GM21786 (cell line): ENCODE measurements around the gene POU6F2.
"Not testable (repeated sequence)": the region's sequence is repeated elsewhere in the genome, so short reads cannot be mapped to it uniquely, and the experiment has no call there.

Source experiments
- ATAC-seq: cut with Tn5 transposase; IDR thresholded peaks from one replicate; pipeline ENCODE4 v1.9.1; 2021; ENCODE audit not compliant: unreplicated experiment

The POU6F2 gene, protein sequence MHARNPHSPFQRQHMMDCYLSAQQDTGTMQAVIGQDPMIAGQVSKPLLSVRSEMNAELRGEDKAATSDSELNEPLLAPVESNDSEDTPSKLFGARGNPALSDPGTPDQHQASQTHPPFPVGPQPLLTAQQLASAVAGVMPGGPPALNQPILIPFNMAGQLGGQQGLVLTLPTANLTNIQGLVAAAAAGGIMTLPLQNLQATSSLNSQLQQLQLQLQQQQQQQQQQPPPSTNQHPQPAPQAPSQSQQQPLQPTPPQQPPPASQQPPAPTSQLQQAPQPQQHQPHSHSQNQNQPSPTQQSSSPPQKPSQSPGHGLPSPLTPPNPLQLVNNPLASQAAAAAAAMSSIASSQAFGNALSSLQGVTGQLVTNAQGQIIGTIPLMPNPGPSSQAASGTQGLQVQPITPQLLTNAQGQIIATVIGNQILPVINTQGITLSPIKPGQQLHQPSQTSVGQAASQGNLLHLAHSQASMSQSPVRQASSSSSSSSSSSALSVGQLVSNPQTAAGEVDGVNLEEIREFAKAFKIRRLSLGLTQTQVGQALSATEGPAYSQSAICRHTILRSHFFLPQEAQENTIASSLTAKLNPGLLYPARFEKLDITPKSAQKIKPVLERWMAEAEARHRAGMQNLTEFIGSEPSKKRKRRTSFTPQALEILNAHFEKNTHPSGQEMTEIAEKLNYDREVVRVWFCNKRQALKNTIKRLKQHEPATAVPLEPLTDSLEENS

DNA sequence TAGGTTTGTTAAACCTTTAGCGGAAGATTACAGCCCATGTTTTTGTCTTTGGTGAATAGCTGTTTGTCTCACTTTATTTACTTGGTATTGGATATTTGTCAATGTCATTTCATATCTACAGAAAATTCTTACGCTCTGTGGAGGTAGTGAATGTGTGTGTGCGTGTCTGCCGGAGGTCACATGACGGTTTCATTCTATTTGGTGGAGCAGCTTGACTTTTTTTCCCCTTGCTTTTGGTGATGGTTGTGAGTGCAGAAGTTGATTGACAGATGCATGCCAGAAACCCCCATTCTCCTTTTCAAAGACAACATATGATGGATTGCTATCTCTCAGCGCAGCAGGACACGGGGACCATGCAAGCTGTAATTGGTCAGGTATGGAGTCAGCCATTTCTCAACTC lies at the start of gene POU6F2:
TSS of gene POU6F2 (plus strand) at position 225 of the 400 bp plus-strand sequence. CDS start at position 270, 45 bp downstream.
- ATAC-seq, result no peak

DNA sequence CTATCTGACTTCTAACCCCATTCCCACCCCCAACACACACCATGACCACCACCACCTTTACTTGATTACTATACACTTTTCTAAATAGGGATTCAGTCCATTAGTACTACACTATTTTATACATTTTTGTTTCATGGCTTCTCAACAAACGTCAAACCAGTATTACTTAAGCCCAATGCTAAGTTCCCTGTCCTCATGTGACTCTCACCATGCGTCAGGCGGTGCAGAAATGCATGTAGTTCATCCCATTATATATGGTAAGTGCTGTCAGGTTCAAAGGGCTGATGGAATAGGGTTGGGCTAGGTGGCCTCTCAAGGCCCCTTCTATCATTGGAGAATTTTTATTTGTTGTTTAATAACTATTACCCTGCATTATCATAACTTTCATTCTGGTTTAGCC lies 49.2 kb upstream of the POU6F2 start:
- ATAC-seq, result no peak

DNA sequence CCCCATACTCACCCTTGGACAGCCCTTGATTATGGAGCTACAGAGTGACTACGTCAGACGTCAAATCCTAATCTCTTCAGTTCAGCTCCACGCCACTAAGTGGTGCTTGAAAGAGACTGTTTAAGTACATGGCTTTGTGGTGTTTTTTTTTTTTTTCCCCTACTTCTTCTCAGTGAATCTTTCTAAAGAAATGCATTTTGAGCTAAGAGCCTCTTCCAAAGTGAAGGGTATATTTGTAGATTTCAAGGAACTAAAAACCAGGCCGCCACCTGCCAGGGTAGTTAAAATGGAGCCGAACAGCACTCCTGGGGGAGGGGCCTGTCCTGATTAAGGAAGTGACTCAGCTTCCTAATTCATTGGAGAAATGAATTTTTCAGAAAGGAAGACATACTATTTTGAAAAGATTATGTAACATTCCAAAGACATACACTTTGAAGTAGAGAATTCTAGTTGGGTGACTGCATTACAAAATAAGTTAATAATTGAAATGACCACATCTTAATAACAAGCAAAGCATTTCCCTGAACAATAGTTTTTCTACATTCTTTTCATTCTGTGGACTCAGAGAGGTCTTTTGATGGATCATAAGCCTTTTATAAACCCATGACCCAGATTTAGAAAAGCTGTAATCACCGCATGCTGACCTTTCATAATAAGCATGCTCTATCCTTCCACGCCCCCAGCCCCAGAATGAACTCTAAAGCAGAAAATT lies 48.1 kb upstream of the POU6F2 start:
- no peak for ATAC-seq

- no peak for ATAC-seq
These were observed 45.1 kb upstream of the POU6F2 start for GRCh38 chr7:38932509-38933168.

- ATAC-seq, result no peak
These were observed 43.7 kb upstream of the POU6F2 start for GRCh38 chr7:38934051-38934450.

- no peak for ATAC-seq
These were observed 43.2 kb upstream of the POU6F2 start for GRCh38 chr7:38934536-38934935.

- no peak for ATAC-seq
These were observed 41.1 kb upstream of the POU6F2 start for GRCh38 chr7:38936641-38937040.

GRCh38 chr7:38938001-38938485 lies 39.7 kb upstream of the POU6F2 start:
- ATAC-seq, result no peak

DNA sequence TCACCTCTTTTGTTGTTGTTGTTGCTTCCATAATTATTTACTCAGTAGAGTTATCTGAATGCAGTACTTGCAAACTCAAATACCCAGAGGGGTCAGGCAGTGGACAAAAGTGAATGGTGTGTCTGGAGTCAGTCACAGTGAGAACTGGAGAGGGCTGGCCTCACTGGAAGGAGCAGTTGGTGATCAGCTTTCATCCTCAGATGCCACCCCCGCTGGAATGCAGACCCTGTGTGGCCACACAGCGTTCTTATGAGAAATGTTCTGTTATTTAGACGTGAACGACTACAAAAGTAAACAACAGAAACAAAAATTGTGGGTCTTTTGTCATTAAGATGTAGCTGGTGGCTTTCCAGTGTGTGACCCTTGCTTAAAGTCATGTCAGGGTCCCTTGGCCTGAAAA lies 39.1 kb upstream of the POU6F2 start:
- no peak for ATAC-seq

DNA sequence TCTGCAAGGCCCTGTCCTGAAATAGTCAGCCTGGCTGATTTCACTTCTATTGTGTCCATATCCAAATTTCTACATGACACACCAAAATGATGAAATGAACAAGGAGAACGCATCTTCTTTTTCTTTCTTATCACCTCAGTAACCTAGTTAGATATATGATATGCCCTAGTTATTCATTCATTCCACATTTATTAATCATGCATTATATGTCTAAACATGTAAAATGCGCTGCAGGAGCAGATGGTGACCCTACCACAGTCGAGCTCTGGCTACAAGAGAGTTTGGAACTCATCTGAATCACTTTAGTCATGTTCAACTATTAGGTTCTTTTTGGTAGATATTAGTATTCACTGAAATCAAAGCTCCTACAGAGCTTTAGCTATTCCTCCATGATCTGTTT lies 36.9 kb upstream of the POU6F2 start:
- no peak for ATAC-seq

DNA sequence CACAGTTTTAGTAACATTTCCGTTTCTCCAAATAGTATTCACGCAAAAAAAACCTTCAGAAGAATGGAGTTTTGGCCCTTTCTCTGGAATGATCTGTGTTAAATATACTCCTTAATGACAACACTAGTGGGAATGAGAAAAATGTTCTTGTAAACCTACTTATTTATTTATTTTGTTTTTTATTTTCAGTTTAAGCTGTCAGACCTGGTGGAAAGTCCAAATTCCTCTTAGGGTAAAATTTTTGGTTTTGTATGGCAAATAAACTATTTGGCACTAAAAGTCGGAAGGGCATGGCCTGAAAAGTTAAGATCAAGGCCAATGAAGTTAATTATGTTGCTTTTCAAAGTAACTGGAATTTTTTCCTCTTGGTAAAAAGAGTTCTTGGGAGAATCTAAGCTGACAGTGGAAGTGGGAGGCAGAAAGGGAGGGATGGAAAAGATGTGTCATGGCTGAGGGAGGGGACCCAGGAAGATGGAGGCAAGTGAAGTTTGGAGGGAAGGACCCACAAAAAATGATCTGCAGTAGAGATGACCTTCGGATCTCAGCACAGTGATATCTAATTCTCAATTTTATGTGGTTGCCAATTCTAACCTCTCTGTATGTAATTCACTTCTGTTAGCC lies 35.2 kb upstream of the POU6F2 start:
- ATAC-seq, result no peak

GRCh38 chr7:38947541-38947940 lies 30.2 kb upstream of the POU6F2 start:
- not testable (repeated sequence) for ATAC-seq

DNA sequence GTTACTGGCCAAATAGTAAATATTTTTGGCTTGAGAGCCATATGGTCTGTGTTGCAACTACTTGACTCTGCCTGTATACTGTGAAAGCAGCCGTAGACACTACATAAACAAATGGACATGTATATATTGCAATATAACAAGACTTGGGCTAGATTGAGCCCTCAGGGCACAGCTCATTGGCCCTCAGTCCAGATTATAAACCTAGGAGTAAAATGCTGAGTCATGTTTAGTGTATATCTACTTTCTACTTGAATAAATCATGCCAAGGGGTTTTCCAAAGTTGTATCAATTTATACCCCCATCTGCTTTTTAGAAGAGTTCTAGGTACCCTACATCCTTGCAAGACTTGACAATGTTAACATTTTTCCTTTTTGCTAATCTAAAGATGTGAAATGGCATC lies 27.4 kb upstream of the POU6F2 start:
- no peak for ATAC-seq

DNA sequence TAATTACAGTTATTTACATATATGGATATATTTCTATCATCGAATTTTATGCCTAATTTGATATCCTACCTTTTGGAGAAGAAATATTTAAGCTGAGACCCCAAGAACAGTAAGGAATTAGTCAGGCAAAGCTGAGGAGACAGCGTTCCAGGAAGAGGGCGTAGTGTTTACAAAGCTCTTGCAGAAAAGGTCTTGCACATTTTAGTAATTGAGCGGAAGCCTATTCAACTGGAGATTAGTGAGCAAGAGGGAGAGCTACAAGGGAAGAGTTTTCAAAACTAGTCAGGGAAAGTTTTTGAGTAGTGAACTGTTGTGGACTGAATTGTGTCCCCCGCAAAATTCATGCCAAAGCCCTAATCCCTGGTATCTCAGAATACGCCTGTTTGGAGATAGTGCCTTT lies 26.5 kb upstream of the POU6F2 start:
- no peak for ATAC-seq

DNA sequence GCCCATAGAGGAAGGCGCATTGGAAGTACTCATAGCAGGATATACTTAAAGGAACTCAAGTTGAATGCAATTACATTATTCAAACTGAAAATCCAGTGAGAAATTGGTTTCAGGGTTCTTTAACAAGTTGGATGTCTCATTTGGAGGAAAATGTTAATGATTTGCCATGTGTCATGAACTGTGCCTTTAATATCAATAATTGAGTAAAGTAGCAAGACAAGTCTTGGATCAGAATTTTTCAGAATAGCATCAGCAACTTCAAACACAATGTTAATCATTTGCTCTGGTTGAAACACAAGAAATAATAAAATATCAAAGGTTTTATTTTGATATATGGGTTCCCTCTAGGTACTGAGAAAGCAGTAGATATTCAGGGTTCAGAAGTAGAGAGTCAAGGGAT lies 24.5 kb upstream of the POU6F2 start:
- no peak for ATAC-seq

- ATAC-seq, result no peak
These were observed 23.7 kb upstream of the POU6F2 start for GRCh38 chr7:38953971-38954370.

GRCh38 chr7:38955892-38956291 lies 21.8 kb upstream of the POU6F2 start:
- ATAC-seq, result no peak

DNA sequence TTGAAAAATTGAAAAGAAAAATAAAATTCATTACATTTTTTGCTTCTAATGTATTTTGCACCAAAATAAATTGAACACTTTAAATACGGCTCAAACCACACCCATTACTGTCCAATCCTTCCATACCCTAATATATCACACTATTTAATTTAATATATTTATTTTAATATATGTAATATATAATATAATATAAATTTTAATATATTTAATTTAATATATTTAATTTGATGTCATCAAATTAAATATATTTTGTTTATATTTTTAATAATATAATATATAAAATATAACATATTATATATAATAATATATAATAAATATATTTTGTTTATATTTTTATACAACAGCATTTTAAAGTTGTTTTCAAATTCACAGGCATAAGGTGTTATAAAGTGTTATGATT lies 15.7 kb upstream of the POU6F2 start:
- no peak for ATAC-seq

DNA sequence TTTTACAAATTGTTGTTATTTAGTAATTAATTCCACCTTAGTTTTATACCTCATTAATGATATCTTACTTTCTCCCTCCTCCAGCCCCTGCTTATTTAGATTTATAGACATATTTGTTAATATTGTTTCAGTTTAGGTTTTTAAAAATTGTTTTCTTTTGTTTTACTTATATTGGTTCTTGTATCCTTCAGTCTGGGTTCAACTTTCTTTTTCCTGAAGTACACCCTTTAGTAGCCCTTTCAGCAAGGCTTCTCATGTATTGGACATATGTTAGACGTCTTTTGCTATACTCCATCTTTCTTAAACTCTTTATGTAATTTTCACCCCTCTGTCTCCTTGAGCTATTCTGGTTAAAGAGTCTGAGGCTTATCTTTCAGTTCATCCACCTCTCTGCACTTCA lies 12.8 kb upstream of the POU6F2 start:
- ATAC-seq, result no peak

DNA sequence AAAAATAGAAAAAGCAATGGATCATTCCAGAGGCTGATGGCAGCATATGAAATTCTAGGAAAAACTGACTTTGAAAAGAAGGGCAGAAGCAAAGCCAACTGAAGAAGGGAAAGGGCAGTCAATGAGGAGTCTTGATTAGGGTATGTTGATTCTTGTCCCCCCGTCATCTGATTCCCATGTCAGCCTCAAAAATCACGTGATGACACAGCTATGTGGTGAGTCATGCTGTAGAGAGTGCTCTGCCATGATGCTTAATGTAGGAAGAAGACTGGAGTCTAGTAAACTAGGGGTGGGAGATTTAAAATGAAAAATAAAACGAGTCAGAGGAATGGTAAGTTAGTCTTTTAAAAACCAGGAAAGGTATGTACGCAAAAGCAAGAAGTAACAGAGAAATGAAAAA lies 3.9 kb upstream of the POU6F2 start:
- ATAC-seq, result no peak

DNA sequence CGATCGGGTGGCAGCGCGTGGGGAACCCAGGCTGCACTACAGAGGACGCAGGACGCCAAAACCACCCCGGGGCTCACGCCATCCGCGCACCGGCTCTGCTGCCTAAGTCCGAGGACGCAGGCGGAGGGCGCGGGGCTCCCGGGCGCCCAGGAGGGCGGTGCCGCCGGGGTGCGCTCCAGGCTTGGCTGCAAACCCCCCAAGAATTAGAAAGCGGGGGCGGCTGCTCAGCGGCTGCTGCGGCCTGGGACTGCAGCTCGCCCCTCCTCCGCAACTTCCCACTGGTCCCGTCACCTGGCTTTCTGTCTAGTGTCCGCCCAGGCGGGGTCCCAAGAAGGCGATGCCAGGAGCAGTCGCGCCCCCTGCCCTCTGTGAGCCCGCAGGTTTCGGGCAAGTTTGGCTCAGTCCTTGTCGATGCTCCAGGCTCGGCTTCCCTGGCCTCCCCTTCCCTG lies 1.7 kb upstream of the POU6F2 start:
- no peak for ATAC-seq
